Measurements from ENCODE around the gene RAB40C. TPM values are rescaled to one million over a fixed set of nuclear protein-coding genes. Genes with fewer than 3 reads are reported as not detected.

The RAB40C gene
- total RNA-seq, 1 experiment from 2014 or later = 19.1 TPM

DNA sequence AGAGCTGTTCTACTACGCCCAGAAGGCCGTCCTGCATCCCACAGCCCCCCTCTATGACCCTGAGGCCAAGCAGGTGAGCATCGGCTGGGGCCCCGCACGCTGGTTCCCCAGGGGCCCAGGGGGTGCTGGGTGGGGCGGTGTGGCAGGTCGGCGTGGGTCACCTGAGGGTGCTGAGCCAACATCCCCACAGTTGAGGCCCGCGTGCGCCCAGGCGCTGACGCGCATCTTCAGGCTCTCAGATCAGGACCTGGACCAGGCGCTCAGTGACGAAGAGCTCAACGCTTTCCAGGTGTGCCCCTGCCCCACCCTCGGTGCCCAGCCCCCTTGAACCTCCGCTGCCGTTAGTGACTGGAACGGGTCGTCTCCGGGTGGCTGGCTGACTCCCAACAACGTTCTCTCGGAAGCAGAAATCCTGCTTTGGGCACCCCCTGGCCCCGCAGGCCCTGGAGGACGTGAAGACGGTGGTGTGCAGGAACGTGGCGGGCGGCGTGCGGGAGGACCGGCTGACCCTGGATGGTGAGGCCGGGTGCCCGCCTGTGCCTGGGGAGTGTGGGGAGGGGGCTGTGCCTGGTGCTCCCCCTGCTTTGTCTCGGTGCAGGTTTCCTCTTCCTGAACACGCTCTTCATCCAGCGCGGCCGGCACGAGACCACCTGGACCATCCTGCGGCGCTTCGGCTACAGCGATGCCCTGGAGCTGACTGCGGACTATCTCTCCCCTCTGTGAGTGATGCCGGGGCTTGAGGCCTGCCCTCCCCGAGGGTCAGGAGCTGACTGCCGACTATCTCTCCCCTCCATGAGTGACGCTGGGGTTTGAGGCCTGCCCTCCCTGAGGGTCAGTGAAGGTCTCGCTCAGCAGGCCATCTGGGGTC, 80.9 kb downstream of the RAB40C start:
- H3K4me1 Mint-ChIP-seq (ENCODE audit: low read depth, unreplicated experiment) = no peaks in the 10 kb centered on the region
- TF ChIP-seq, protein P1, sequence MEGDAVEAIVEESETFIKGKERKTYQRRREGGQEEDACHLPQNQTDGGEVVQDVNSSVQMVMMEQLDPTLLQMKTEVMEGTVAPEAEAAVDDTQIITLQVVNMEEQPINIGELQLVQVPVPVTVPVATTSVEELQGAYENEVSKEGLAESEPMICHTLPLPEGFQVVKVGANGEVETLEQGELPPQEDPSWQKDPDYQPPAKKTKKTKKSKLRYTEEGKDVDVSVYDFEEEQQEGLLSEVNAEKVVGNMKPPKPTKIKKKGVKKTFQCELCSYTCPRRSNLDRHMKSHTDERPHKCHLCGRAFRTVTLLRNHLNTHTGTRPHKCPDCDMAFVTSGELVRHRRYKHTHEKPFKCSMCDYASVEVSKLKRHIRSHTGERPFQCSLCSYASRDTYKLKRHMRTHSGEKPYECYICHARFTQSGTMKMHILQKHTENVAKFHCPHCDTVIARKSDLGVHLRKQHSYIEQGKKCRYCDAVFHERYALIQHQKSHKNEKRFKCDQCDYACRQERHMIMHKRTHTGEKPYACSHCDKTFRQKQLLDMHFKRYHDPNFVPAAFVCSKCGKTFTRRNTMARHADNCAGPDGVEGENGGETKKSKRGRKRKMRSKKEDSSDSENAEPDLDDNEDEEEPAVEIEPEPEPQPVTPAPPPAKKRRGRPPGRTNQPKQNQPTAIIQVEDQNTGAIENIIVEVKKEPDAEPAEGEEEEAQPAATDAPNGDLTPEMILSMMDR (IDR thresholded peaks at IDR 0.05; ENCODE audit: insufficient read depth in 1 of 2, low read depth in 1 of 2, low read length in 1 of 2, severe bottlenecking in 1 of 2, unreplicated experiment in 1 of 2) = no peak
- H3K27ac Mint-ChIP-seq (ENCODE audit: unreplicated experiment) = no peak overlapping the region
- CTCF ChIA-PET = interaction anchor here (0.6 kb wide), 1 partner anchor 10 kb away, joined by 5 read pairs; the partner anchor contains the start of gene STUB1
- no peak for DNase-seq
- POLR2A ChIA-PET = no interaction called here
- no peaks in the 10 kb centered on the region for H3K27me3 ChIP-seq (replicated peaks; ENCODE audit: control insufficient read depth, insufficient read depth, low read length)
- no peaks in the 10 kb centered on the region for H3K9me3 Mint-ChIP-seq (ENCODE audit: unreplicated experiment)
- peaks cover 5% of the 10 kb centered on the region for H3K36me3 ChIP-seq (ENCODE audit: control insufficient read depth, insufficient read depth, low read length)
- no peaks in the 10 kb centered on the region for H3K9me3 ChIP-seq
- BruUV-seq (replicated peaks) = TSS peak; percentile 4
- H3K4me3 Mint-ChIP-seq (ENCODE audit: unreplicated experiment) = peak overlapping the region; percentile 40
- H3K36me3 Mint-ChIP-seq (ENCODE audit: insufficient read depth, unreplicated experiment) = peaks cover 17% of the 10 kb centered on the region
- no peaks in the 10 kb centered on the region; the same call in 1 of the 2 replicates for H3K4me1 ChIP-seq
- intact Hi-C loops (cut with micrococcal nuclease; ENCODE audit: unreplicated experiment) = no loop called here
- no peaks in the 10 kb centered on the region for H3K27me3 Mint-ChIP-seq (ENCODE audit: insufficient read depth, unreplicated experiment)
- no peak overlapping the region for H3K4me3 ChIP-seq (ENCODE audit: low read depth, low read length)

DNA sequence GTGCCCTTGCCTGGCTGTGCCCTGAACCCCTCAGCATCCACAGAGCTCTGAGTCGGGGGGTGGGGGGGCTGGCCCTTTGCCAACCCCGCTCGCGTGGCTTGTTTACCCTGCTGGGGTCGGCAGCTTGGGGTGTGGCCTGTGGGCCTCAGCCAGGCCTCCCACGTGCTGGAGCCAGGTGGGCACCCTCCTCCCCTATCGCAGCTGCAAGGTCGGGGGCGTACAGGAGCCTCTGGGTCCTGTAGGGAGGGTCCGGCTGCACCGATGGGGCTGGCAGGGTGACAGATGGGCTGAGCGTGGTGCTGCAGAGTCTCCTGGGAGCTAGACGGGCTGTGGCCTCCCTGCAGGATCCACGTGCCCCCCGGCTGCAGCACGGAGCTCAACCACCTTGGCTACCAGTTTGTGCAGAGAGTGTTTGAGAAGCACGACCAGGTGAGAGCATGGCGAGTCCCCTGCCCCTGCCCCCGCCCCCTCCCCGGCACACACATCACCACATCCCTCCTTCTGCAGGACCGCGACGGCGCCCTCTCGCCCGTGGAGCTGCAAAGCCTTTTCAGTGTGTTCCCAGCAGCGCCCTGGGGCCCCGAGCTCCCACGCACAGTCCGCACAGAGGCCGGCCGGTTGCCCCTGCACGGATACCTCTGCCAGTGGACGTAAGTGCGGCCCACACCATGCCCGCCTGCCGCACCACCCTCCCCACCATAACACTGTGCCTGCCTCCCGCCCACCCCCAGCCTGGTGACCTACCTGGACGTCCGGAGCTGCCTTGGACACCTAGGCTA, 81.7 kb downstream of the RAB40C start:
- Histone ChIP-seq H3K27me3 (replicated peaks; ENCODE audit: control insufficient read depth, insufficient read depth, low read length) (no peaks in the 10 kb centered on the region), H3K4me1 (no peaks in the 10 kb centered on the region; the same call in 1 of the 2 replicates), H3K36me3 (ENCODE audit: control insufficient read depth, insufficient read depth, low read length) (peaks cover 5% of the 10 kb centered on the region), H3K9me3 (no peaks in the 10 kb centered on the region), H3K4me3 (ENCODE audit: low read depth, low read length) (no peak overlapping the region)
- no peaks in the 10 kb centered on the region for H3K9me3 Mint-ChIP-seq (ENCODE audit: unreplicated experiment)
- H3K4me1 Mint-ChIP-seq (ENCODE audit: low read depth, unreplicated experiment) = no peaks in the 10 kb centered on the region
- no peak overlapping the region for H3K27ac Mint-ChIP-seq (ENCODE audit: unreplicated experiment)
- TF ChIP-seq, protein P1 (IDR thresholded peaks at IDR 0.05; ENCODE audit: insufficient read depth in 1 of 2, low read depth in 1 of 2, low read length in 1 of 2, severe bottlenecking in 1 of 2, unreplicated experiment in 1 of 2) = no peak
- intact Hi-C loops (cut with micrococcal nuclease; ENCODE audit: unreplicated experiment) = no loop called here
- no peak for DNase-seq
- no TSS peak for BruUV-seq (replicated peaks)
- POLR2A ChIA-PET = no interaction called here
- CTCF ChIA-PET = interaction anchor here (0.6 kb wide), 1 partner anchor 9 kb away, joined by 5 read pairs; the partner anchor contains the start of gene STUB1
- peak overlapping the region; percentile 40 for H3K4me3 Mint-ChIP-seq (ENCODE audit: unreplicated experiment)
- no peaks in the 10 kb centered on the region for H3K27me3 Mint-ChIP-seq (ENCODE audit: insufficient read depth, unreplicated experiment)
- H3K36me3 Mint-ChIP-seq (ENCODE audit: insufficient read depth, unreplicated experiment) = peaks cover 17% of the 10 kb centered on the region

DNA sequence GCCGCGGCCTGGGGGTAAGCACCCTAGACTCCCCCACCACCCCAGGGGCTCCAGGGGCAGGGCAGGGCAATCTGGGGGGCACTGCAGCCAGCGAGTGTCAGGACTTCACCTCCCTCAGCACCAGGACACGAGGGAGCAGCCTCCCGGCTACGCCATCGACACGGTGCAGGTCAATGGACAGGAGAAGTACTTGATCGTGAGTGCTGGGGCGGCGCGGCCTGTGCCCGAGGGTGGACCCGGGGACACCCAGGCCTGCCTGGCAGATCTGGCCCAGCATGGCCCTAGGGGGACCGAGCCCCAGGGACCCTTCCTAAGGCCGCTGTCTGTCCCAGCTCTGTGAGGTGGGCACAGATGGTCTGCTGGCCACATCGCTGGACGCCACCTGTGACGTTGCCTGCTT, 82.5 kb downstream of the RAB40C start:
- H3K4me1 Mint-ChIP-seq (ENCODE audit: low read depth, unreplicated experiment) = no peaks in the 10 kb centered on the region
- POLR2A ChIA-PET = no interaction called here
- no peaks in the 10 kb centered on the region for H3K9me3 Mint-ChIP-seq (ENCODE audit: unreplicated experiment)
- intact Hi-C loops (cut with micrococcal nuclease; ENCODE audit: unreplicated experiment) = no loop called here
- TF ChIP-seq, protein P1 (IDR thresholded peaks at IDR 0.05; ENCODE audit: insufficient read depth in 1 of 2, low read depth in 1 of 2, low read length in 1 of 2, severe bottlenecking in 1 of 2, unreplicated experiment in 1 of 2) = no peak
- no peaks in the 10 kb centered on the region for H3K27me3 ChIP-seq (replicated peaks; ENCODE audit: control insufficient read depth, insufficient read depth, low read length)
- no peaks in the 10 kb centered on the region for H3K27me3 Mint-ChIP-seq (ENCODE audit: insufficient read depth, unreplicated experiment)
- DNase-seq = no peak
- H3K36me3 ChIP-seq (ENCODE audit: control insufficient read depth, insufficient read depth, low read length) = peaks cover 5% of the 10 kb centered on the region
- H3K4me3 ChIP-seq (ENCODE audit: low read depth, low read length) = no peak overlapping the region
- CTCF ChIA-PET = no interaction called here
- H3K4me1 ChIP-seq = no peaks in the 10 kb centered on the region; the same call in 1 of the 2 replicates
- H3K27ac Mint-ChIP-seq (ENCODE audit: unreplicated experiment) = no peak overlapping the region
- H3K9me3 ChIP-seq = no peaks in the 10 kb centered on the region
- H3K36me3 Mint-ChIP-seq (ENCODE audit: insufficient read depth, unreplicated experiment) = peaks cover 17% of the 10 kb centered on the region
- no peak overlapping the region for H3K4me3 Mint-ChIP-seq (ENCODE audit: unreplicated experiment)
- TSS peak; percentile 3 for BruUV-seq (replicated peaks)

Data from Caco-2 (cell line).